HCT116 (cell line): Measurements from ENCODE around the gene CYSLTR2. TPM values are rescaled to one million over a fixed set of nuclear protein-coding genes. Genes with fewer than 3 reads are reported as not detected.

Experiments
- ATAC-seq: fragments of 200-7000 bp; cut with Tn5 transposase; 2 replicates; pipeline ENCODE4 v1.9.1; 2020; ENCODE audit warnings: mild to moderate bottlenecking, moderate library complexity
- BruUV-seq: library from RNA; stranded (reverse); fragments of 400-500 nt; replicated peaks from 2 replicates; lab custom pipeline; 2021; lab: Mats Ljungman, UMichigan
- CTCF ChIA-PET: fragments of 300-600 bp; sonication (Branson Sonifier 250); formaldehyde crosslinking; loops from one replicate; lab custom pipeline; 2021; ENCODE audit warnings: antibody characterized with exemption; lab: Charles Lee
- POLR2A ChIA-PET: fragments of 300-600, 350-600 bp; sonication (Branson Sonifier 250); formaldehyde crosslinking; loops from one replicate; lab custom pipeline; 2021; ENCODE audit warnings: antibody characterized with exemption; lab: Charles Lee
- RAD21 ChIA-PET, 2 experiments: fragments of 300-600 bp; sonication (Branson Sonifier 250); formaldehyde crosslinking; loops; one replicate each; lab custom pipeline; 2023; ENCODE audit warnings: low total read pairs in 2 of 2; ENCODE audit not compliant: uncharacterized antibody in 2 of 2, unreplicated experiment in 2 of 2, low non-redundant PET in 1 of 2; lab: Charles Lee
- DNase-seq: peaks from one replicate; pipeline ENCODE4 v3.0.0-alpha.2; 2010; ENCODE audit warnings: low read depth, low spot score
- H2AFZ ChIP-seq: fragments of 200-600 bp; shearing (Covaris generic), sonication (generic); 2 replicates; pipeline ENCODE4 v1.6.1; 2017; ENCODE audit warnings: low read depth, mixed run types, mixed read lengths, antibody characterized with exemption, low read length; ENCODE audit not compliant: poor library complexity, severe bottlenecking
- H3K27ac ChIP-seq: 2 replicates; pipeline ENCODE4 v1.5.1; 2012; ENCODE audit warnings: low read depth, low read length
- H3K27me3 ChIP-seq: fragments of 200-600 bp; sonication (generic); 2 replicates; pipeline ENCODE4 v1.6.1; 2016; ENCODE audit warnings: mixed run types, low read length, mixed read lengths; ENCODE audit not compliant: insufficient read depth
- H3K36me3 ChIP-seq, 2 experiments: fragments of 200-500 bp in 1 of 2; fragments of 200-600 bp in 1 of 2; sonication (Bioruptor generic) in 1 of 2; sonication (generic) in 1 of 2; 2 replicates each; pipeline versions ENCODE4 v1.5.1 to v1.6.1; 2014 to 2016; ENCODE audit warnings: low read length in 2 of 2, inconsistent platforms in 1 of 2, mixed read lengths in 1 of 2, mixed run types in 1 of 2; ENCODE audit not compliant: insufficient read depth in 2 of 2, control insufficient read depth in 1 of 2
- H3K4me1 ChIP-seq, 2 experiments: fragments of 200-600 bp in 1 of 2; sonication (generic) in 1 of 2; 2 replicates each; pipeline versions ENCODE4 v1.5.1 to v1.6.1; 2012 to 2017; ENCODE audit warnings: low read length in 2 of 2, inconsistent platforms in 1 of 2, mild to moderate bottlenecking in 1 of 2, mixed read lengths in 1 of 2, mixed run types in 1 of 2, moderate library complexity in 1 of 2; ENCODE audit not compliant: insufficient read depth in 2 of 2, control insufficient read depth in 1 of 2
- H3K4me2 ChIP-seq: fragments of 200-600 bp; sonication (generic); 2 replicates; pipeline ENCODE4 v1.6.1; 2017; ENCODE audit warnings: mixed run types, low read length, mixed read lengths
- H3K4me3 ChIP-seq, 2 experiments: fragments of 200-600 bp in 1 of 2; sonication (generic) in 1 of 2; replicated peaks in 1 of 2; 2 replicates each; pipeline ENCODE4 v1.5.1; 2011 to 2016; ENCODE audit warnings: low read length in 2 of 2, control low read depth in 1 of 2, low read depth in 1 of 2, mild to moderate bottlenecking in 1 of 2, mixed read lengths in 1 of 2, mixed run types in 1 of 2
- H3K79me2 ChIP-seq: fragments of 200-600 bp; sonication (generic); 2 replicates; pipeline ENCODE4 v1.6.1; 2017; ENCODE audit warnings: mild to moderate bottlenecking, mixed run types, low read length, moderate library complexity, mixed read lengths; ENCODE audit not compliant: insufficient read depth
- H3K9ac ChIP-seq: fragments of 200-600 bp; sonication (generic); 2 replicates; pipeline ENCODE4 v1.6.1; 2016; ENCODE audit warnings: low read length, mixed read lengths
- H3K9me2 ChIP-seq: fragments of 200-600 bp; sonication (generic), shearing (Covaris generic); 2 replicates; pipeline ENCODE4 v1.6.1; 2017; ENCODE audit warnings: mixed run types, mild to moderate bottlenecking, moderate library complexity; ENCODE audit not compliant: insufficient read depth
- H3K9me3 ChIP-seq, 2 experiments: fragments of 200-500 bp in 1 of 2; fragments of 200-600 bp in 1 of 2; sonication (Bioruptor generic) in 1 of 2; sonication (generic) in 1 of 2; 2 replicates each; pipeline ENCODE4 v1.6.1; 2014 to 2017; ENCODE audit warnings: low read length in 2 of 2, mixed read lengths in 2 of 2, inconsistent platforms in 1 of 2, low read depth in 1 of 2, mild to moderate bottlenecking in 1 of 2, mixed run types in 1 of 2, moderate library complexity in 1 of 2; ENCODE audit not compliant: control insufficient read depth in 1 of 2, insufficient read depth in 1 of 2
- H4K20me1 ChIP-seq: fragments of 200-600 bp; sonication (generic), shearing (Covaris generic); 2 replicates; pipeline ENCODE4 v1.6.1; 2017; ENCODE audit warnings: mixed run types, mild to moderate bottlenecking, moderate library complexity; ENCODE audit not compliant: insufficient read depth
- CEBPB ChIP-seq: IDR thresholded peaks from 2 replicates; pipeline ENCODE4 v1.6.1; 2012; ENCODE audit warnings: low read depth
- ELF1 ChIP-seq: IDR thresholded peaks from 2 replicates; pipeline ENCODE4 v1.6.1; 2012; ENCODE audit warnings: low read depth, borderline replicate concordance
- EZH2 ChIP-seq: fragments of 200-600 bp; sonication (generic); IDR thresholded peaks from 2 replicates; pipeline ENCODE4 v1.6.1; 2017; ENCODE audit warnings: antibody characterized with exemption, mixed run types
- EZH2phosphoT487 ChIP-seq: fragments of 200-600 bp; IDR thresholded peaks from 2 replicates; pipeline ENCODE4 v1.6.1; 2018; ENCODE audit warnings: antibody characterized with exemption, borderline replicate concordance
- FOSL1 ChIP-seq: IDR thresholded peaks from 2 replicates; pipeline ENCODE4 v1.6.1; 2012; ENCODE audit warnings: low read depth
- JUND ChIP-seq: IDR thresholded peaks from 2 replicates; pipeline ENCODE4 v1.6.1; 2012
- POLR2A ChIP-seq: IDR thresholded peaks from 2 replicates; pipeline ENCODE4 v1.7.0; 2011; ENCODE audit warnings: borderline replicate concordance; ENCODE audit not compliant: insufficient read depth, insufficient read length; ENCODE audit errors: extremely low read depth
- POLR2AphosphoS5 ChIP-seq: IDR thresholded peaks from 2 replicates; pipeline ENCODE4 v1.6.1; 2011; ENCODE audit warnings: mild to moderate bottlenecking, low read depth, low read length, moderate library complexity
- RAD21 ChIP-seq: IDR thresholded peaks from 2 replicates; pipeline ENCODE4 v1.6.1; 2012; ENCODE audit warnings: low read depth, mild to moderate bottlenecking
- SIN3A ChIP-seq: IDR thresholded peaks from 2 replicates; pipeline ENCODE4 v1.6.1; 2012; ENCODE audit warnings: low read depth
- SRF ChIP-seq: IDR thresholded peaks from 2 replicates; pipeline ENCODE4 v1.6.1; 2012; ENCODE audit warnings: low read depth
- TCF7L2 ChIP-seq: IDR thresholded peaks from 2 replicates; pipeline ENCODE4 v1.7.0; 2011; ENCODE audit warnings: borderline replicate concordance, inconsistent platforms; ENCODE audit not compliant: insufficient read depth, insufficient read length; ENCODE audit errors: extremely low read depth
- YY1 ChIP-seq: IDR thresholded peaks from 2 replicates; pipeline ENCODE4 v1.6.1; 2011; ENCODE audit warnings: low read length, low read depth, moderate library complexity, mild to moderate bottlenecking; ENCODE audit not compliant: insufficient replicate concordance; ENCODE audit errors: extremely low read depth
- ZFX ChIP-seq: fragments of 450-650 bp; IDR thresholded peaks from 2 replicates; pipeline ENCODE4 v1.6.1; 2017
- intact Hi-C: fragments of 100-400 bp; cut with micrococcal nuclease; formaldehyde crosslinking; loops from 2 replicates; pipeline ENCODE4 v1.10.0; 2022
- total RNA-seq: library from RNA; stranded (reverse); gene quantifications from one replicate; pipeline ENCODE4 v1.2.1, GENCODE V29; 2021; ENCODE audit not compliant: unreplicated experiment
- TF ChIP-seq, protein P1 (sequence below): IDR thresholded peaks from 2 replicates; pipeline ENCODE4 v1.6.1; 2012; ENCODE audit warnings: low read depth
- TF ChIP-seq, protein P2 (sequence below): IDR thresholded peaks from 2 replicates; pipeline ENCODE4 v1.6.1; 2012
- TF ChIP-seq, protein P3 (sequence below), 3 experiments: fragments of 200-600 bp in 1 of 3; sonication (generic) in 1 of 3; IDR thresholded peaks in 2 of 3; conservative IDR thresholded peaks in 1 of 3; 2 replicates each; pipeline ENCODE4 v1.5.1; 2012 to 2017; ENCODE audit warnings: low read depth in 2 of 3, low read length in 2 of 3, antibody characterized with exemption in 1 of 3, borderline replicate concordance in 1 of 3, control low read depth in 1 of 3, mild to moderate bottlenecking in 1 of 3, mixed read lengths in 1 of 3, mixed run types in 1 of 3, moderate library complexity in 1 of 3; ENCODE audit not compliant: insufficient read depth in 1 of 3
- TF ChIP-seq, protein P4 (sequence below): IDR thresholded peaks from 2 replicates; pipeline ENCODE4 v1.6.1; 2011; ENCODE audit warnings: mild to moderate bottlenecking, low read length, moderate library complexity; ENCODE audit not compliant: insufficient replicate concordance; ENCODE audit errors: extremely low read depth
- TF ChIP-seq, protein P5 (sequence below): IDR thresholded peaks from 2 replicates; pipeline ENCODE4 v1.6.1; 2012

Gene CYSLTR2
- total RNA-seq, 1 experiment from 2014 or later: not detected

DNA sequence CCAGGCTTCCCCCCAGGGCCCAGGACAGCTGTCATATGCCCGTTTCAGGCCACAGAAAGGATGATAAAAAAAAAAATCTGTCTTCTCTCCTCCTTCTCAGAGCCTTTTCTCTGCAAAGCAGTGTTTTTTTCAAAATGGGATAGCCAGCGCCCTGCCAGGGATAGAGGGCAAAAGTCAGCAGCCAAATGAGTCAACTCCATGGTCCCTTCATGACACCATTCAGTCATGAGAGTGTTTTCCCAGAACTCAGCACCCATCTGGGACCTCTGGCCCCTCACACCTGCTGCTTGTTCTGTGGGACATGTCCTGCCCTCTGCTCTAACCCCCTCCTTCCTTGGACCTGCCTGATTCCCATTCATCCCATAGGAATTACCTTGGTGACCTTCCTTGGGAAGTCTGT, 95.0 kb downstream of the CYSLTR2 start (continued):
- TF ChIP-seq, protein P1, sequence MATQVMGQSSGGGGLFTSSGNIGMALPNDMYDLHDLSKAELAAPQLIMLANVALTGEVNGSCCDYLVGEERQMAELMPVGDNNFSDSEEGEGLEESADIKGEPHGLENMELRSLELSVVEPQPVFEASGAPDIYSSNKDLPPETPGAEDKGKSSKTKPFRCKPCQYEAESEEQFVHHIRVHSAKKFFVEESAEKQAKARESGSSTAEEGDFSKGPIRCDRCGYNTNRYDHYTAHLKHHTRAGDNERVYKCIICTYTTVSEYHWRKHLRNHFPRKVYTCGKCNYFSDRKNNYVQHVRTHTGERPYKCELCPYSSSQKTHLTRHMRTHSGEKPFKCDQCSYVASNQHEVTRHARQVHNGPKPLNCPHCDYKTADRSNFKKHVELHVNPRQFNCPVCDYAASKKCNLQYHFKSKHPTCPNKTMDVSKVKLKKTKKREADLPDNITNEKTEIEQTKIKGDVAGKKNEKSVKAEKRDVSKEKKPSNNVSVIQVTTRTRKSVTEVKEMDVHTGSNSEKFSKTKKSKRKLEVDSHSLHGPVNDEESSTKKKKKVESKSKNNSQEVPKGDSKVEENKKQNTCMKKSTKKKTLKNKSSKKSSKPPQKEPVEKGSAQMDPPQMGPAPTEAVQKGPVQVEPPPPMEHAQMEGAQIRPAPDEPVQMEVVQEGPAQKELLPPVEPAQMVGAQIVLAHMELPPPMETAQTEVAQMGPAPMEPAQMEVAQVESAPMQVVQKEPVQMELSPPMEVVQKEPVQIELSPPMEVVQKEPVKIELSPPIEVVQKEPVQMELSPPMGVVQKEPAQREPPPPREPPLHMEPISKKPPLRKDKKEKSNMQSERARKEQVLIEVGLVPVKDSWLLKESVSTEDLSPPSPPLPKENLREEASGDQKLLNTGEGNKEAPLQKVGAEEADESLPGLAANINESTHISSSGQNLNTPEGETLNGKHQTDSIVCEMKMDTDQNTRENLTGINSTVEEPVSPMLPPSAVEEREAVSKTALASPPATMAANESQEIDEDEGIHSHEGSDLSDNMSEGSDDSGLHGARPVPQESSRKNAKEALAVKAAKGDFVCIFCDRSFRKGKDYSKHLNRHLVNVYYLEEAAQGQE: no peak
- TF ChIP-seq ZFX (no peak), POLR2AphosphoS5 (no peak), RAD21 (no peak), FOSL1 (no peak), EZH2phosphoT487 (no peak), ELF1 (no peak)
- TF ChIP-seq, protein P2, sequence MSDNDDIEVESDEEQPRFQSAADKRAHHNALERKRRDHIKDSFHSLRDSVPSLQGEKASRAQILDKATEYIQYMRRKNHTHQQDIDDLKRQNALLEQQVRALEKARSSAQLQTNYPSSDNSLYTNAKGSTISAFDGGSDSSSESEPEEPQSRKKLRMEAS: no peak

DNA sequence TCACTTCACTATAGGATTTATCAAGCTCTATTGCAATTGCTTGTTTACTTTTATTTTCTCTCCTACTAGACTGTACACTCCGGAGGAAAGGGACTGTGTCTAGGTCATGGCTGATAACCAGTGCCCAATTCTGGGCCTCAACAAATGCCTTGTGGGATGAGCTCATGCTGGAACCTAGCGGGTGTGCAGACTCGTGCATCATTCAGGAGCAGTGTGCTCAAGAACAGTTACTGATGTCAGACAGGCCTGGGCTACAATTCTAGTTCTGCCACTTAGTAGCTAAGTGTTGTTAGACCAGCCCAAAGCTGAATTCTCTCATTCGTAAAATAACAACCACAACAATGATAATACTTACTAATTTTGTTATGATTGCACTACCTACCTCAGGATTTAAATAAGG, 95.4 kb downstream of the CYSLTR2 start:
- H3K36me3 ChIP-seq: no peaks in the 10 kb centered on the region
- peak overlapping the region; percentile 48 for H2AFZ ChIP-seq
- no peaks in the 10 kb centered on the region for H3K9me3 ChIP-seq
- H3K79me2 ChIP-seq: no peaks in the 10 kb centered on the region
- ChIA-PET RAD21 (no interaction called here), POLR2A (no interaction called here), CTCF (no interaction called here)
- H3K4me2 ChIP-seq: peak overlapping the region; percentile 62
- intact Hi-C loops: no loop called here
- peaks cover 12 to 27% of the 10 kb centered on the region in 2 experiments for H3K4me1 ChIP-seq
- no peak for DNase-seq
- 0 out of 4 replicates have a peak overlapping the region, but pooled peaks of 1 of the 2 experiments have one; percentile 9 for H3K4me3 ChIP-seq
- no peaks in the 10 kb centered on the region for H4K20me1 ChIP-seq
- H3K27ac ChIP-seq: no peak overlapping the region
- H3K9ac ChIP-seq: no peak overlapping the region
- no peaks in the 10 kb centered on the region for H3K9me2 ChIP-seq
- no TSS peak for BruUV-seq
- no peaks in the 10 kb centered on the region for H3K27me3 ChIP-seq
- ATAC-seq: peak; percentile 21
- TF ChIP-seq FOSL1: no peak
- TF ChIP-seq YY1: no peak
- TF ChIP-seq EZH2: no peak
- no peak for TF ChIP-seq POLR2A
- TF ChIP-seq, protein P3, sequence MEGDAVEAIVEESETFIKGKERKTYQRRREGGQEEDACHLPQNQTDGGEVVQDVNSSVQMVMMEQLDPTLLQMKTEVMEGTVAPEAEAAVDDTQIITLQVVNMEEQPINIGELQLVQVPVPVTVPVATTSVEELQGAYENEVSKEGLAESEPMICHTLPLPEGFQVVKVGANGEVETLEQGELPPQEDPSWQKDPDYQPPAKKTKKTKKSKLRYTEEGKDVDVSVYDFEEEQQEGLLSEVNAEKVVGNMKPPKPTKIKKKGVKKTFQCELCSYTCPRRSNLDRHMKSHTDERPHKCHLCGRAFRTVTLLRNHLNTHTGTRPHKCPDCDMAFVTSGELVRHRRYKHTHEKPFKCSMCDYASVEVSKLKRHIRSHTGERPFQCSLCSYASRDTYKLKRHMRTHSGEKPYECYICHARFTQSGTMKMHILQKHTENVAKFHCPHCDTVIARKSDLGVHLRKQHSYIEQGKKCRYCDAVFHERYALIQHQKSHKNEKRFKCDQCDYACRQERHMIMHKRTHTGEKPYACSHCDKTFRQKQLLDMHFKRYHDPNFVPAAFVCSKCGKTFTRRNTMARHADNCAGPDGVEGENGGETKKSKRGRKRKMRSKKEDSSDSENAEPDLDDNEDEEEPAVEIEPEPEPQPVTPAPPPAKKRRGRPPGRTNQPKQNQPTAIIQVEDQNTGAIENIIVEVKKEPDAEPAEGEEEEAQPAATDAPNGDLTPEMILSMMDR (IDR thresholded peaks at IDR 0.05 in 2 of 3, conservative IDR thresholded peaks at IDR 0.05 in 1 of 3; ENCODE audit: borderline replicate concordance in 1 of 3, insufficient read depth in 1 of 3, low read depth in 2 of 3, low read length in 2 of 3): no peak
- TF ChIP-seq SIN3A: no peak
- TF ChIP-seq CEBPB: no peak
- no peak for TF ChIP-seq RAD21
- no peak for TF ChIP-seq POLR2AphosphoS5
- TF ChIP-seq ELF1: no peak
- TF ChIP-seq, protein P4, sequence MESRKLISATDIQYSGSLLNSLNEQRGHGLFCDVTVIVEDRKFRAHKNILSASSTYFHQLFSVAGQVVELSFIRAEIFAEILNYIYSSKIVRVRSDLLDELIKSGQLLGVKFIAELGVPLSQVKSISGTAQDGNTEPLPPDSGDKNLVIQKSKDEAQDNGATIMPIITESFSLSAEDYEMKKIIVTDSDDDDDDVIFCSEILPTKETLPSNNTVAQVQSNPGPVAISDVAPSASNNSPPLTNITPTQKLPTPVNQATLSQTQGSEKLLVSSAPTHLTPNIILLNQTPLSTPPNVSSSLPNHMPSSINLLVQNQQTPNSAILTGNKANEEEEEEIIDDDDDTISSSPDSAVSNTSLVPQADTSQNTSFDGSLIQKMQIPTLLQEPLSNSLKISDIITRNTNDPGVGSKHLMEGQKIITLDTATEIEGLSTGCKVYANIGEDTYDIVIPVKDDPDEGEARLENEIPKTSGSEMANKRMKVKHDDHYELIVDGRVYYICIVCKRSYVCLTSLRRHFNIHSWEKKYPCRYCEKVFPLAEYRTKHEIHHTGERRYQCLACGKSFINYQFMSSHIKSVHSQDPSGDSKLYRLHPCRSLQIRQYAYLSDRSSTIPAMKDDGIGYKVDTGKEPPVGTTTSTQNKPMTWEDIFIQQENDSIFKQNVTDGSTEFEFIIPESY: no peak
- TF ChIP-seq, protein P5, sequence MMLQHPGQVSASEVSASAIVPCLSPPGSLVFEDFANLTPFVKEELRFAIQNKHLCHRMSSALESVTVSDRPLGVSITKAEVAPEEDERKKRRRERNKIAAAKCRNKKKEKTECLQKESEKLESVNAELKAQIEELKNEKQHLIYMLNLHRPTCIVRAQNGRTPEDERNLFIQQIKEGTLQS: no peak
- TF ChIP-seq SRF: no peak
- TF ChIP-seq JUND: no peak
- TF ChIP-seq TCF7L2: no peak
